Measurements from ENCODE around the gene TAF5. TPM values are rescaled to one million over a fixed set of nuclear protein-coding genes. Genes with fewer than 3 reads are reported as not detected.
"Not testable (repeated sequence)": the region's sequence is repeated elsewhere in the genome, so short reads cannot be mapped to it uniquely, and the experiment has no call there.

The TAF5 gene
- polyA plus RNA-seq, 4 donors = 7.8 to 8.1 (median 8.0) TPM

DNA sequence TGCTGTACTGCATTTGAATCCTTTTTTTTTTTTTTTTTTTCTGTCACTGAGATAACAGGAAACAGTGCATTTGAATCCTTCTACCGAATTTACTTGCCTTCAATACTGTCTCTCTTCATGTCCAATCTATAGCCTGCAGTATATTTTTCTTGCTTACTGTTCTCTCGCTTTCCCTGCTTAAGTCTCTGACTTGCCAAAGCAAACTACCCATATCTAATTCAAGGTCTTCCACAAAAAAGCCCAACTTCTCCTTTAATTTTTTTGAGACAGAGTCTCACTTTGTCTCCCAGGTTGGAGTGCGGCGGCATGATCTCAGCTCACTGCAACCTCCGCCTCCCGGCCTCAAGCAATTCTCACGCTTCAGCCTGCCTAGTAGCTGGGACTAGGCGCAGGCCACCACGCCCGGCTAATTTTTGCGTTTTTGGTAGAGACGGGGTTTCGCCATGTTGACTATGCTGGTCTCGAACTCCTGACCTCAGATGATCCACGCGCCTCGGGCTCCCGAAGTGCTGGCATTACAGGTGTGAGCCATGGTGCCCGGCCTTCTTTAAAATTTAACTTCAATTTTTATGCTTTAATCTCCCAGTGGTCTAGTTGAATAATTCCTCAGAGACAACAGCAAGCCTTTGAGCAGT is 29.5 kb downstream of the TAF5 start:
- no peak for DNase-seq (ENCODE audit: low read depth in 4 of 4, low spot score in 2 of 4)

DNA sequence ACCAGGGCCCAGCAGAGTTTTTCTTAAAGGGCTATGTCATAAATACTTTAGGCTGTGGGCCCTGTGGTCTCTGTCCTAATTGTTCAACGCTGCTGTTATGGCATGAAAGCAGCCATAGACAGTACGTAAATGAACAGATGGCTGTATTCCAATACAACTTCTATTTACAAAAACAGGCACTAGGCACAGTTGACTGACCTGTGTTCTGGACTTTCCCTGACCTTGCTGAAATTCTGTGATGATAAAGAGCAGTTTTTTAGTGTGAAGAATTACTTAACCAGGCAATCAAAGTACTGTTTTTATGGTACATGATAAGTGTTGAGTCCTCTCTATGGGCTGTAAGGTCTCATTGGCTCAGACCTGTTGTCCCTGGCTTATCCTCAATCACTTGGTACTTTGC is 45.8 kb downstream of the TAF5 start:
- no peak for DNase-seq (ENCODE audit: low read depth in 4 of 4, low spot score in 2 of 4)

DNA sequence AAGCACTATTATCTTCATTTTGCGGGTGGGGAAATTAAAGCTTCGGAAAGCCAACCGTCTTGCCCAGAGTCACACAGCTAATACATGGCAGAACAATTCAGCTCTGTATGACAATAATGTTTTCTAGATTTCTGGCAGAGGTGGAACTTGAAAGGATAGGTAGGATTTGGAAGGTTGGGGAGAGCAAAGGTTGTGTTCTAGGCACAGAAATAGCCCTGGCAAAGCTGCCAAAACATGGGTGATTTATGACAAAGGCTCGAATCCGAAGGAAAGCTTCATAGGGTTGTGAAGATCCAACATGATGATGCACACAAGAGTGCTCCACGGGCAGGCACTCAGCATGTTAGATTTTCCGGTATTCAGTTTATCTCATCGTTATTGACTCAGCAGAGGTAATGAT is 47.8 kb downstream of the TAF5 start:
- DNase-seq (ENCODE audit: low read depth in 4 of 4, low spot score in 2 of 4) = no peak

DNA sequence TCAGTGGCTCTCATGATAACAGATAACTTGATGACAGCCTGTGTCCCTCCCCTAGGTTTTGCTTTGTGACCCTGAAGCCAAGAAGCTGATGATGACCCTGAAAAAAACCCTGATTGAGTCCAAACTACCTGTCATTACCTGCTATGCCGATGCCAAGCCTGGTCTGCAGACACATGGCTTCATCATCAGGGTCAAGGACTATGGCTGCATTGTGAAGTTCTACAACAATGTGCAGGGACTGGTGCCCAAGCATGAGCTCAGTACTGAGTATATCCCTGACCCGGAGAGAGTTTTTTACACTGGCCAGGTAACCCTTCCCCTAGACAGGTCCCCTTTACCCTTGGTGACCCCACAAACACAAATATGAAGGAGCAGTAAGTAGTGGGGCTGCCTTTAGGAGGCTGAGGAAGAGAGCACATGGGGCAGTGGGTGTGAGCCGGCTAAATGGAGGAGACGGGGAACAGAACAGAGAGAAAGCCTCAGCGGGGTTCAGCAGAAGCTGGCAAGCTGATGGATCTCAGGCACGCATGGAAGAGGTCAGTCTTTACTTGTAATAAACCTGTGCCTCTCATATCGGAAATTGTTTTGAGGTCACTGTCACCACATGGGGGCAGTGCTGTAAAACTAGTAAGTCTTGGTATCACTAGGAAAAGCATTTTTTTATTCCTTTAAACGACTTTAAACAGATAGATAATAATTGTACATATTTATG is 48.8 kb downstream of the TAF5 start:
- peak; percentile 15 to 58 (median 26) for DNase-seq (ENCODE audit: low read depth in 4 of 4, low spot score in 2 of 4)

DNA sequence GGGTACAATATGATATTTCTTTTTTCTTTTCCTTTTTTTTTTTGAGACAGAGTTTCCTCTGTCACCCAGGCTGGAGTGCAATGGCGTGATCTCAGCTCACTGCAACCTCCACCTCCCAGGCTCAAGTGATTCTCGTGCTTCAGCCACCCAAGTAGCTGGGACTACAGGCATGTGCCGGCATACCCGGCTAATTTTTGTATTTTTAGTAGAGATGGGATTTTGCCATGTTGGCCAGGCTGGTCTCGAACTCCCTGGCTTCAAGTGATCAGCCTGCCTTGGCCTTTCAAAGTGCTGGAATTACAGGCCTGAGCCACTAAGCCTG is 49.3 kb downstream of the TAF5 start:
- not testable (repeated sequence) for DNase-seq (ENCODE audit: low read depth in 4 of 4, low spot score in 2 of 4)

DNA sequence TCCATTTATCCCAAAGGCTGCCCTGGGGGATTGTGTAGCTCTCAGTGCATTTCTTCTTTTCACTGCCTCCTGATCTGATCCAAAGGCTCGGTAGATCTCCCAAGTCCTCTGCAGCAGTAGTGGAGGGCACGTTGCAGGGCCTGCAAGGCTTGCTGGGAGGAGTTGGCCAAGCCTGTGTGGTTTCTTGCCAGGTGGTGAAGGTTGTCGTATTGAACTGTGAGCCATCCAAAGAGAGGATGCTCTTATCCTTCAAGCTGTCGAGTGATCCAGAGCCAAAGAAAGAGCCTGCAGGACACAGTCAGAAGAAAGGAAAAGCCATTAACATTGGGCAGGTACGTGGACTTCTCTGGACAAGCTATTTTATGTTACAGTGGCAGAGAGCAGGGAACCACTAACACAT is 49.8 kb downstream of the TAF5 start:
- no peak for DNase-seq (ENCODE audit: low read depth in 4 of 4, low spot score in 2 of 4)

DNA sequence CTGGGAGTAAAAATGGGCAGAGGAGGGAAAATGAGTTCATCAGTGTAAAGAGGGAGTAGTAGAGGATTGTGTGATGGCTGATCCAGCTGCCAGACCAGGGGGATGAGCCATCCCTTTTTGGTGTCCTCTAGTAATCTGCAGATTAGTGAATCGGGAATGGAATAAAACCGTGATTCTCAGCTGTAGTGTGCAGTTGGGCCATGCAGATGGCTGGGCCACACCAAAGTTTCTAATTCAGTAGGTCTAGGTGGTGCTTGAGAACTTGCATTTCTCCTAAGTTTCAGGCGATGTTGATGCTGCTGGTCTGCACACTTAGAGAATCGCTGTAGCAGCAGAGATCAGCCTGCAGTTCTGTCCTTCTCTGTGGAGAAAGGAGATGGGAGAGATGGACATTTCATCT is 51.3 kb downstream of the TAF5 start:
- DNase-seq (ENCODE audit: low read depth in 4 of 4, low spot score in 2 of 4) = no peak

DNA sequence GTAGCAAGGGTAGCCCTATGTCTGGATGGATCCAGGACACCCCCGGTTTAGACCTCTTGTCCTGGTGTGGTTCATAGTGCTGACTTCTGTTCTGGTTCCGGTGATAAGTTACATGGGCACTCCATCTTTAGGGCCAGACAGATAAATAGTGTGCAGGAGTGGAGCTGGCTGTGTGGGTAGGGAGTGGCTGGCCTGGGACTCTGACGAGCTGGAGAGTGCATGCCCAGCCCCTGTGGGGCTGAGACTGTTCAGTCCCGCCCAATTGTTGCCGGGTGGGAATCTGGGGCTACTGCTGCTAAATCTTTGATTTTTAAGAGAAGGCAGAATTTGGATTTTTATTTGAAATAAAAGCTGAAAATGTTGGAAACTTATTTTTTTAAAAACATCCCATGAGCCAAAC is 56.0 kb downstream of the TAF5 start:
- no peak for DNase-seq (ENCODE audit: low read depth in 4 of 4, low spot score in 2 of 4)

DNA sequence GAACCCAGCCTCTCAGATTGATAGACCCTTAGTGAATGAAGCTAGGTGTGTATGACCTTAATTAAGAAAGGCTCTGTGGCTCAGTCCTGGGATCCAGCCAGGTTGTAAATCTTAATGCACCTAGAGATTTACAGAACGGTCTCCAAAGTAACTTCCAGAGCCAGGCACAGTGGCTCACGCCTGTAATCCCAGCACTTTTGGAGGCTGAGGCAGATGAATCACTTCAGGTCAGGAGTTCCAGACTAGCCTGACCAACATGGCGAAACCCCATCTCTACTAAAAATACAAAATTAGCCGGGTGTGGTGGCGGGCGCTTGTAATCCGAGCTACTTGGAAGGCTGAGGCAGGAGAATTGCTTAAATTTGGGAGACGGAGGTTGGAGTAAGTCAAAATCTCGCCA is 60.1 kb downstream of the TAF5 start:
- DNase-seq (ENCODE audit: low read depth in 4 of 4, low spot score in 2 of 4) = no peak

DNA sequence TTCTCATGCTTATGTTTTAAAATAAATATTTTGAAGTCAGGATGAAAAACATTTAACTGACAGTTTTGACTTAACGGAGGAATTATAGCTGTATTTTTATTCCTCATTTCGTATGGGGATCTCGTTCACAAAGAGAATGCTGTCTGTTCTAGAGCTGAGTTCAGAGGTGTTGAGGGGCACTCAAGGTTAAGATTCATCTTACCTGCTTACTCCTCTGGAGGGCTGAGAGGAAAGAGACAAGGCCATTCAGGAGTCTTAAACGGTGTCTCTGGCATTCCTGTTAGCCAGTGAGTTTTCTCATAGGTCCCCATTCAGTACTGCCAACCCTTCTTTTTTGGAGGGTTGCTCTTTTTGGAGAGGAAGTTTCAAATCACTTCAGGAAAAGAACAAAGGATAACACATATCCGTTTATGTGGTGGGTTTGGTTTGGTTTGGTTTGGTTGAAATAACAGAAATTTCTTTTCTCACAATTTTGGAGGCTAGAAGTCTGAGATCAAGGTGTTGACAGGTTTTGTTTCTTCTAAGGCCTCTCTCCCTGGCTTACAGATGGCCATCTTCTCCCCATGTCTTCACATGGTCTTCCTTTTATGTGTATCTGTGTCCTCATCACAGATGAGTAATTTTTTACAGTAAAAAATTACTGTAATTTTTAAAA is 61.3 kb downstream of the TAF5 start:
- DNase-seq (ENCODE audit: low read depth in 4 of 4, low spot score in 2 of 4) = no peak

DNA sequence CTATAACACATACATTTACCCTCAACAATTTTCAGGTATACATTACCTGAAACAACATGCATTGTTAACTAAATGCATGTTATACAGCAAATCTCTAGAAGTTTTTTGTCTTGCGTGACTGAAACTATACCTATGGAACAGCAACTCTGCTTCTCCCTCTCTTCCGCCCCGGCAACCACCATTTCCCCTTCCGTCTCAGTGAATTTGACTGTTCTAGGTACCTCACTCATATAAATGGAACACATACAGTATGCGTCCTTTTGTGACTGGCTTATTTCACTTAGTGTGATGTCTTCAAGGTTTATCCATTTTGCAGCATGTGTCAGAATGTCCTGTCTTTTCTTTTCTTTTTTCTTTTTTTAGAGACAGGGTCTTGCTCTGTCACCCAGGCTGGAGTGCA is 61.9 kb downstream of the TAF5 start:
- no peak for DNase-seq (ENCODE audit: low read depth in 4 of 4, low spot score in 2 of 4)

DNA sequence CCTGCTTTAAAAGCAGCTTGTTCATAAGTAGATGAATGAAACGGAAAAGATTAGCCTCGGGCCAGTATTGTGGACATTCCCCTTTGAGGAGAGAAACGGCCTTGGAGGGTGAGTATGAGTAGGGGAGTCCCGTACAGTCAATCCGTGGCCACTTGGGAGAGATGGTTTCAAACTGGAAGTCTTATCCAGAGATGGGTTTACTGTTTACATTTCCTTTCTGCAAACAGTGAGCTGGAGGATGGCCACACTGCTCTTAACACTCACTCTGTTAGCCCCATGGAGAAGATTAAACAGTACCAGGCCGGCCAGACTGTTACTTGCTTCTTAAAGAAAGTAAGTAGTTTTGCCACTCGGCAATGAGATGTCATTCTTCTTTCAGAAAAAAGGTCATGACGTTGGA is 64.1 kb downstream of the TAF5 start:
- no peak for DNase-seq (ENCODE audit: low read depth in 4 of 4, low spot score in 2 of 4)

DNA sequence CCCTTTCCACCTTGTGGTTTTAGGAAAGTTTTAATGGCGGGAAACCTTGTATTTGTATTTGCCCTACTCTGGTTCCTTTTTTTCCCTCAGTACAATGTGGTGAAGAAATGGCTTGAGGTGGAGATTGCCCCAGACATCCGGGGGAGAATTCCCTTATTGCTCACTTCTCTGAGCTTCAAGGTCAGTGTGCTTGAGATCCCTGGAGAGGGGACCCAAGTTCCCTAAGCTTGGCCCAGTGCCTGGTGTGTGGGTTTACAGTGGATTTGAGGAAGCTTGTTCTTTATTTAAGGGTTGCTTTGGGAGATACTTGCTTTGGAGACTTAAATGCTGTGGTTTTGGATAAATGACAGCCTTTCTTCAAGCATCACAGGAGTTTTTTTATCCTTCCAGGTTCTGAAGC is 66.1 kb downstream of the TAF5 start:
- no peak for DNase-seq (ENCODE audit: low read depth in 4 of 4, low spot score in 2 of 4)

Other genes starting within 250 kb of the TAF5 start
- gene NT5C2, start 174.7 kb upstream of the TAF5 start, polyA plus RNA-seq (ENCODE audit: insufficient read length in 4 of 4) = 100 to 1,000 TPM in 3 of 4 donors, 10 to 100 TPM in 1; 95.0 to 132 (median 108) TPM
- gene RPEL1, start 122.1 kb upstream of the TAF5 start, polyA plus RNA-seq (ENCODE audit: insufficient read length in 4 of 4) = under 1 TPM in 3 of 4 donors, not detected in 1; 0.08 to 0.13 (median 0.10) TPM
- gene INA, start 90.8 kb upstream of the TAF5 start, polyA plus RNA-seq (ENCODE audit: insufficient read length in 4 of 4) = 1 to 10 TPM in 1 of 4 donors, under 1 TPM in 3; 0.62 to 1.4 (median 0.66) TPM
- 10 to 100 TPM; 11.8 to 14.9 (median 14.4) TPM for gene PCGF6, start 16.8 kb upstream of the TAF5 start, polyA plus RNA-seq (ENCODE audit: insufficient read length in 4 of 4)
- gene ATP5MK, start 28.5 kb downstream of the TAF5 start, polyA plus RNA-seq (ENCODE audit: insufficient read length in 4 of 4) = 100 to 1,000 TPM; 196 to 267 (median 241) TPM
- 10 to 100 TPM; 31.2 to 40.7 (median 36.3) TPM for gene PDCD11, start 28.6 kb downstream of the TAF5 start, polyA plus RNA-seq (ENCODE audit: insufficient read length in 4 of 4)
- gene CALHM2, start 84.4 kb downstream of the TAF5 start, polyA plus RNA-seq (ENCODE audit: insufficient read length in 4 of 4) = 10 to 100 TPM; 11.2 to 16.0 (median 15.0) TPM
- under 1 TPM; 0.06 to 0.12 (median 0.07) TPM for gene CALHM1, start 90.9 kb downstream of the TAF5 start, polyA plus RNA-seq (ENCODE audit: insufficient read length in 4 of 4)
- gene CALHM3, start 111.3 kb downstream of the TAF5 start, polyA plus RNA-seq (ENCODE audit: insufficient read length in 4 of 4) = not detected
- 1 to 10 TPM; 1.8 to 2.2 (median 1.9) TPM for gene NEURL1, start 125.7 kb downstream of the TAF5 start, polyA plus RNA-seq (ENCODE audit: insufficient read length in 4 of 4)